HG03571 (cell line): ENCODE data around the gene MYL3.

Experiments
- ATAC-seq: cut with Tn5 transposase; IDR thresholded peaks from one replicate; pipeline ENCODE4 v1.9.1; 2021; ENCODE audit not compliant: unreplicated experiment

The MYL3 gene

GRCh38 chr3:46851364-46852333 lies 11.6 kb downstream of the MYL3 start:
- no peak for ATAC-seq

GRCh38 chr3:46850468-46850779 lies 12.8 kb downstream of the MYL3 start:
- no peak for ATAC-seq

- ATAC-seq = no peak
Observed at GRCh38 chr3:46849686-46850467, 13.4 kb downstream of the MYL3 start.

- ATAC-seq = no peak
Observed at GRCh38 chr3:46849045-46849631, 14.1 kb downstream of the MYL3 start.

GRCh38 chr3:46848271-46849044 lies 14.8 kb downstream of the MYL3 start:
- no peak for ATAC-seq

GRCh38 chr3:46847744-46848143 lies 15.5 kb downstream of the MYL3 start:
- no peak for ATAC-seq

GRCh38 chr3:46846624-46847542 lies 16.4 kb downstream of the MYL3 start:
- ATAC-seq = no peak

GRCh38 chr3:46845860-46846623 lies 17.2 kb downstream of the MYL3 start:
- ATAC-seq = peak; percentile 49

GRCh38 chr3:46845397-46845859 lies 17.8 kb downstream of the MYL3 start:
- peak; percentile 46 for ATAC-seq

GRCh38 chr3:46844881-46845312 lies 18.3 kb downstream of the MYL3 start:
- no peak for ATAC-seq

- ATAC-seq = no peak
Observed at GRCh38 chr3:46844397-46844796, 18.8 kb downstream of the MYL3 start.

- no peak for ATAC-seq
Observed at GRCh38 chr3:46843508-46843907, 19.7 kb downstream of the MYL3 start.

- no peak for ATAC-seq
Observed at GRCh38 chr3:46840491-46840890, 22.8 kb downstream of the MYL3 start.

GRCh38 chr3:46838301-46838700 lies 24.9 kb downstream of the MYL3 start:
- no peak for ATAC-seq

- no peak for ATAC-seq
Observed at GRCh38 chr3:46835491-46835890, 27.8 kb downstream of the MYL3 start.

GRCh38 chr3:46835054-46835453 lies 28.2 kb downstream of the MYL3 start:
- ATAC-seq = no peak

GRCh38 chr3:46833346-46834300 lies 29.6 kb downstream of the MYL3 start:
- no peak for ATAC-seq

- no peak for ATAC-seq
Observed at GRCh38 chr3:46831841-46832240, 31.4 kb downstream of the MYL3 start.
